Esophagus squamous epithelium (tissue), 4 donors: Measurements from ENCODE around the gene KRTDAP.

Experiments
- POLR2A ChIP-seq, 4 donors: fragments of 450-650 bp; IDR thresholded peaks; one replicate each; pipeline ENCODE4 v1.6.1; 2017; ENCODE audit warnings: antibody characterized with exemption in 4 of 4, mild to moderate bottlenecking in 4 of 4, moderate library complexity in 3 of 4
- TF ChIP-seq, protein P1 (sequence below), 6 experiments: fragments of 450-650 bp in 4 of 6; fragments of 200-600 bp in 2 of 6; sonication (generic) in 2 of 6; IDR thresholded peaks; one replicate each; pipeline ENCODE4 v1.5.1; 2016 to 2019; ENCODE audit warnings: antibody characterized with exemption in 6 of 6, mild to moderate bottlenecking in 4 of 6, moderate library complexity in 4 of 6

DNA sequence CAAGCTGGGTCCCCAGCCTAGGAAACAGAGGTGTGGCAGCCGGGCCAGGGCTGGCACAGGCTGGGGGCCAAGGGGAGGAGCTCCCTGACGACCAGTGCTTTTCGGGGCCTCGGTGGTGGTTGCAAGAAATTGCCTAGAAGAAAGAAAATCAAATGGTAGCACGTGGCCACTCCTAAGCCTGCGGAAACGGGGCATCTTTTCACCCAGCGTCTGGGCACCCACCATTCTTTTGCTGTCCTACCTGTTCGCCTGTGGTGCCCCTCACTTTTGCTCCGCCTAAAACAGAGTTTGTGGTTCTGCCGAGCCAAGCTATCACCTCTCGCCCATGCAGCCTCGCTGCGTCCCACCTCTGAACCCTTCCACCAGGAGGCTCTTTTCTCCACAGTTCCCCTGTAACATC is 7.1 kb upstream of the KRTDAP start:
- no peak for TF ChIP-seq POLR2A (IDR thresholded peaks at IDR 0.05)
- TF ChIP-seq, protein P1, sequence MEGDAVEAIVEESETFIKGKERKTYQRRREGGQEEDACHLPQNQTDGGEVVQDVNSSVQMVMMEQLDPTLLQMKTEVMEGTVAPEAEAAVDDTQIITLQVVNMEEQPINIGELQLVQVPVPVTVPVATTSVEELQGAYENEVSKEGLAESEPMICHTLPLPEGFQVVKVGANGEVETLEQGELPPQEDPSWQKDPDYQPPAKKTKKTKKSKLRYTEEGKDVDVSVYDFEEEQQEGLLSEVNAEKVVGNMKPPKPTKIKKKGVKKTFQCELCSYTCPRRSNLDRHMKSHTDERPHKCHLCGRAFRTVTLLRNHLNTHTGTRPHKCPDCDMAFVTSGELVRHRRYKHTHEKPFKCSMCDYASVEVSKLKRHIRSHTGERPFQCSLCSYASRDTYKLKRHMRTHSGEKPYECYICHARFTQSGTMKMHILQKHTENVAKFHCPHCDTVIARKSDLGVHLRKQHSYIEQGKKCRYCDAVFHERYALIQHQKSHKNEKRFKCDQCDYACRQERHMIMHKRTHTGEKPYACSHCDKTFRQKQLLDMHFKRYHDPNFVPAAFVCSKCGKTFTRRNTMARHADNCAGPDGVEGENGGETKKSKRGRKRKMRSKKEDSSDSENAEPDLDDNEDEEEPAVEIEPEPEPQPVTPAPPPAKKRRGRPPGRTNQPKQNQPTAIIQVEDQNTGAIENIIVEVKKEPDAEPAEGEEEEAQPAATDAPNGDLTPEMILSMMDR (IDR thresholded peaks at IDR 0.05), result no peak
